Measurements from ENCODE around the gene IZUMO2.

The IZUMO2 gene

GRCh38 chr19:50162988-50163387, at the start of gene IZUMO2:
TSS of gene IZUMO2 (minus strand) at chr19:50163281. CDS start at chr19:50163194, 87 bp downstream.
- DNase-seq, result no peak

- no peak for DNase-seq
Observed at GRCh38 chr19:50210425-50210824, 47.3 kb upstream of the IZUMO2 start.

GRCh38 chr19:50209131-50209530, 46.0 kb upstream of the IZUMO2 start:
- DNase-seq, result no peak

GRCh38 chr19:50207730-50208129, 44.6 kb upstream of the IZUMO2 start:
- DNase-seq, result no peak

GRCh38 chr19:50206191-50206590, 43.1 kb upstream of the IZUMO2 start:
- DNase-seq, result no peak

- peak in 1 of 2 experiments; percentile 5 for DNase-seq
Observed at GRCh38 chr19:50205681-50206138, 42.6 kb upstream of the IZUMO2 start.

GRCh38 chr19:50204811-50205675, 42.0 kb upstream of the IZUMO2 start:
- DNase-seq, result peak in 1 of 2 experiments; percentile 14

- no peak for DNase-seq
Observed at GRCh38 chr19:50204081-50204428, 41.0 kb upstream of the IZUMO2 start.

GRCh38 chr19:50203281-50204080, 40.4 kb upstream of the IZUMO2 start, which contains the start of gene MYH14:
TSS of gene MYH14 (plus strand) at chr19:50203622. CDS start at chr19:50210366, 6,744 bp downstream.
- peak; percentile 34 to 46 for DNase-seq

GRCh38 chr19:50202962-50203280, 39.8 kb upstream of the IZUMO2 start:
- DNase-seq, result no peak

- DNase-seq, result no peak
Observed at GRCh38 chr19:50202386-50202785, 39.3 kb upstream of the IZUMO2 start.

GRCh38 chr19:50199259-50199555, 36.1 kb upstream of the IZUMO2 start:
- no peak for DNase-seq

GRCh38 chr19:50198431-50199258, 35.6 kb upstream of the IZUMO2 start:
- DNase-seq, result no peak

GRCh38 chr19:50197348-50197747, 34.3 kb upstream of the IZUMO2 start:
- no peak for DNase-seq

GRCh38 chr19:50196322-50196932, 33.3 kb upstream of the IZUMO2 start:
- no peak for DNase-seq

- no peak for DNase-seq
Observed at GRCh38 chr19:50195224-50195623, 32.1 kb upstream of the IZUMO2 start.

GRCh38 chr19:50192463-50193211, 29.6 kb upstream of the IZUMO2 start:
- DNase-seq, result no peak

- no peak for DNase-seq
Observed at GRCh38 chr19:50191216-50191615, 28.1 kb upstream of the IZUMO2 start.

- DNase-seq, result no peak
Observed at GRCh38 chr19:50190439-50190891, 27.4 kb upstream of the IZUMO2 start.

GRCh38 chr19:50189331-50189730, 26.2 kb upstream of the IZUMO2 start:
- DNase-seq, result no peak

- DNase-seq, result no peak
Observed at GRCh38 chr19:50187937-50188336, 24.9 kb upstream of the IZUMO2 start.

- no peak for DNase-seq
Observed at GRCh38 chr19:50184196-50184595, 21.1 kb upstream of the IZUMO2 start.

All from NCI-H2081 (cell line).